PC-9 (cell line): Measurements from ENCODE around the gene POP4.

Experiments used
- EZH2 ChIP-seq: fragments of 200-600 bp; sonication (generic); IDR thresholded peaks from 2 replicates; pipeline ENCODE4 v1.8.0; 2017; ENCODE audit warnings: antibody characterized with exemption, low read depth
- TF ChIP-seq, protein P1 (sequence below): fragments of 200-600 bp; sonication (generic); conservative IDR thresholded peaks from 2 replicates; pipeline ENCODE4 v1.6.1; 2017; ENCODE audit warnings: mixed run types, antibody characterized with exemption, mild to moderate bottlenecking, moderate library complexity

DNA sequence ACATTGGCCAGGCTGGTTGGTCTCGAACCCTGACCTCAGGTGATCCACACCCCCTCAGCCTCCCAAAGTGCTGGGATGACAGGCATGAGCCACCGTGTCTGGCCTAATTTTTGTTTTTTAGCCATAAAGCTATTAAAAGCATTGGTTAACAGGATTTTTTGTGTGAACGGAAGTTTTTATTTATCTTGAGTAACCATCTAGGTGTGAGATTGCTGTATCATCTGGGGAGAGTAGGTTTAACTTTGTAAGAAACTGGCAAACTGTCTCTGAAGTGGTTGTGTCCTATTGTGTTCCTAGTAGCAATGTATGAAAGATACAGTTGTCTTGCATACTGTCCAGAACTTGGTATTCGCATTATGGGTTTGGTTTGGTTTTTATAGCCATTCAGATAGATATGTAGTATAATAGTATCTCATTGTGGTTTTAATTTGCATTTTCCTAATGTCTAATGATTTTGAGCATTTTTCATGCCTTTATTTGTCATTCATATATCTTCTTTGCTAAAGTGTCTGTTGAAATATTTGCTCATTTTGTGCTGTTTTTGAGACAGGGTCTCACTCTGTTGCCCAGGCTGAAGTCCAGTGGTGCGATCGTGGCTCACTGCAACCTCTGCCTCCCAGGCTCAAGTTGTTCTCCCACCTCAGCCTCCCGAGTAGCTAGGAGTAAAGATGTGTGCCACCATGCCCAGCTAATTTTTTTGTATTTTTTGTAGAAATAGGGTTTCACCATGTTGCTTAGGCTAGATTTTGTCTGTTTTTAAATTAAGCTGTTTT, 45.7 kb downstream of the POP4 start:
- TF ChIP-seq, protein P1, sequence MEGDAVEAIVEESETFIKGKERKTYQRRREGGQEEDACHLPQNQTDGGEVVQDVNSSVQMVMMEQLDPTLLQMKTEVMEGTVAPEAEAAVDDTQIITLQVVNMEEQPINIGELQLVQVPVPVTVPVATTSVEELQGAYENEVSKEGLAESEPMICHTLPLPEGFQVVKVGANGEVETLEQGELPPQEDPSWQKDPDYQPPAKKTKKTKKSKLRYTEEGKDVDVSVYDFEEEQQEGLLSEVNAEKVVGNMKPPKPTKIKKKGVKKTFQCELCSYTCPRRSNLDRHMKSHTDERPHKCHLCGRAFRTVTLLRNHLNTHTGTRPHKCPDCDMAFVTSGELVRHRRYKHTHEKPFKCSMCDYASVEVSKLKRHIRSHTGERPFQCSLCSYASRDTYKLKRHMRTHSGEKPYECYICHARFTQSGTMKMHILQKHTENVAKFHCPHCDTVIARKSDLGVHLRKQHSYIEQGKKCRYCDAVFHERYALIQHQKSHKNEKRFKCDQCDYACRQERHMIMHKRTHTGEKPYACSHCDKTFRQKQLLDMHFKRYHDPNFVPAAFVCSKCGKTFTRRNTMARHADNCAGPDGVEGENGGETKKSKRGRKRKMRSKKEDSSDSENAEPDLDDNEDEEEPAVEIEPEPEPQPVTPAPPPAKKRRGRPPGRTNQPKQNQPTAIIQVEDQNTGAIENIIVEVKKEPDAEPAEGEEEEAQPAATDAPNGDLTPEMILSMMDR, result no peak
- no peak for TF ChIP-seq EZH2
